Measurements from ENCODE around the gene PEA15. TPM values are rescaled to one million over a fixed set of nuclear protein-coding genes. Genes with fewer than 3 reads are reported as not detected.

Gene PEA15
- total RNA-seq, 1 donor from 2014 or later, result 57.8 TPM

- no peak for TF ChIP-seq CTCF (conservative IDR thresholded peaks at IDR 0.05; ENCODE audit: low read depth, low read length)
- no peak for DNase-seq (ENCODE audit: low read depth)
Measured at GRCh38 chr1:160245434-160245833, 40.2 kb downstream of the PEA15 start.

GRCh38 chr1:160247053-160247452 is 41.9 kb downstream of the PEA15 start:
- no peak for TF ChIP-seq CTCF (conservative IDR thresholded peaks at IDR 0.05; ENCODE audit: low read depth, low read length)
- no peak for DNase-seq (ENCODE audit: low read depth)
- no peak overlapping the region for H3K4me3 ChIP-seq (ENCODE audit: low read depth, low read length)

More at GRCh38 chr1:160245434-160245833, 40.2 kb downstream of the PEA15 start:
- no peak overlapping the region for H3K4me3 ChIP-seq (ENCODE audit: low read depth, low read length)

GRCh38 chr1:160251011-160251410 is 45.8 kb downstream of the PEA15 start:
- no peak overlapping the region for H3K4me3 ChIP-seq (ENCODE audit: low read depth, low read length)
- TF ChIP-seq CTCF (conservative IDR thresholded peaks at IDR 0.05; ENCODE audit: low read depth, low read length), result no peak
- DNase-seq (ENCODE audit: low read depth), result no peak

GRCh38 chr1:160251687-160252526 is 46.7 kb downstream of the PEA15 start:
- DNase-seq (ENCODE audit: low read depth), result no peak
- H3K4me3 ChIP-seq (ENCODE audit: low read depth, low read length), result no peak overlapping the region
- TF ChIP-seq CTCF (conservative IDR thresholded peaks at IDR 0.05; ENCODE audit: low read depth, low read length), result peak; percentile 77

GRCh38 chr1:160255781-160256300 is 50.7 kb downstream of the PEA15 start:
- no peak overlapping the region for H3K4me3 ChIP-seq (ENCODE audit: low read depth, low read length)
- TF ChIP-seq CTCF (conservative IDR thresholded peaks at IDR 0.05; ENCODE audit: low read depth, low read length), result no peak
- DNase-seq (ENCODE audit: low read depth), result no peak

- H3K4me3 ChIP-seq (ENCODE audit: low read depth, low read length), result no peak overlapping the region
- no peak for TF ChIP-seq CTCF (conservative IDR thresholded peaks at IDR 0.05; ENCODE audit: low read depth, low read length)
- DNase-seq (ENCODE audit: low read depth), result no peak
Measured at GRCh38 chr1:160256396-160257046, 51.3 kb downstream of the PEA15 start.
